Ovary (tissue), 3 donors: Measurements from ENCODE around the gene BIVM.

Experiments
- CTCF ChIP-seq, 3 donors: fragments of 450-650 bp in 2 of 3; fragments of 200-600 bp in 1 of 3; IDR thresholded peaks; one replicate each; pipeline versions ENCODE4 v1.5.1 to v1.8.0; 2016 to 2022; ENCODE audit warnings: antibody characterized with exemption in 3 of 3, mild to moderate bottlenecking in 1 of 3
- POLR2A ChIP-seq: fragments of 450-650 bp; IDR thresholded peaks from one replicate; pipeline ENCODE4 v1.6.1; 2017; ENCODE audit warnings: antibody characterized with exemption, mild to moderate bottlenecking, moderate library complexity
- donor health status: DM: no; HTN: no; CAD: no.

- TF ChIP-seq POLR2A (no peak), CTCF (IDR thresholded peaks at IDR 0.05) (no peak)
These were observed 55.8 kb downstream of the BIVM start for GRCh38 chr13:102854675-102855074.
